Thyroid gland (tissue), 4 donors: ENCODE results near the gene UBE2F.

Experiments used
- CTCF ChIP-seq, 6 experiments: fragments of 200-600 bp in 3 of 6; fragments of 450-650 bp in 3 of 6; sonication (generic) in 3 of 6; IDR thresholded peaks; one replicate each; pipeline ENCODE4 v1.5.1; 2016 to 2019; ENCODE audit warnings: antibody characterized with exemption in 6 of 6, mild to moderate bottlenecking in 2 of 6, inconsistent platforms in 1 of 6, moderate library complexity in 1 of 6
- POLR2A ChIP-seq, 2 donors: fragments of 450-650 bp; IDR thresholded peaks; one replicate each; pipeline ENCODE4 v1.6.1; 2017; ENCODE audit warnings: antibody characterized with exemption in 2 of 2, mild to moderate bottlenecking in 2 of 2, moderate library complexity in 1 of 2

- TF ChIP-seq CTCF (IDR thresholded peaks at IDR 0.05) (no peak), POLR2A (IDR thresholded peaks at IDR 0.05) (no peak)
Measured at GRCh38 chr2:237961637-237962036, 5.2 kb upstream of the UBE2F start.
